TTC549 (cell line): ENCODE results near the gene RAPGEF1.
"Not testable (repeated sequence)": the region's sequence is repeated elsewhere in the genome, so short reads cannot be mapped to it uniquely, and the experiment has no call there.

ENCODE experiments used
- FAIRE-seq: peaks from 2 replicates; lab custom pipeline; 2012; peaks lifted over from hg19 to GRCh38; lab: Jason Lieb, UNC

The RAPGEF1 gene

GRCh38 chr9:131557855-131558548 is 181.9 kb downstream of the RAPGEF1 start:
- FAIRE-seq: no peak

GRCh38 chr9:131555841-131556673 is 183.8 kb downstream of the RAPGEF1 start:
- FAIRE-seq: no peak

GRCh38 chr9:131554843-131555351 is 185.0 kb downstream of the RAPGEF1 start:
- FAIRE-seq: no peak

- no peak for FAIRE-seq
Measured at GRCh38 chr9:131554087-131554842, 185.6 kb downstream of the RAPGEF1 start.

DNA sequence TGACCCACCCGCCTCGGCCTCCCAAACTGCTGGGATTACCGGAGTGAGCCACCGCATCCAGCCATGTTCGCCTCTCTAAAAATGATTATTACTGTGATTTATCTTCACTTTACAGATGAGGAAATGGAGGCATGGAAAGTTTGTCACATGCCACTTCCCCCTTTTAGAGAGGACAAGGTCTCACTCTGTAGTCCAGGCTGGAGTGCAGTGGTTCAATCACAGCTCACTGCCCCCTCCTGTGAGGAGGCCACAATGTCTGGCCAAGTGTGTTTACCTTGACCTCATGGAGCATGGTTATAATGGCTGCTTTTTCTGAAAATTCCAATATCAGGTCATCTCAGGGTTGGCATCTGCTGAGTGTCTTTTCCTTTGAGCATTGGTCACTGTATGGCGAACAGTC is 187.8 kb downstream of the RAPGEF1 start:
- FAIRE-seq: no peak

DNA sequence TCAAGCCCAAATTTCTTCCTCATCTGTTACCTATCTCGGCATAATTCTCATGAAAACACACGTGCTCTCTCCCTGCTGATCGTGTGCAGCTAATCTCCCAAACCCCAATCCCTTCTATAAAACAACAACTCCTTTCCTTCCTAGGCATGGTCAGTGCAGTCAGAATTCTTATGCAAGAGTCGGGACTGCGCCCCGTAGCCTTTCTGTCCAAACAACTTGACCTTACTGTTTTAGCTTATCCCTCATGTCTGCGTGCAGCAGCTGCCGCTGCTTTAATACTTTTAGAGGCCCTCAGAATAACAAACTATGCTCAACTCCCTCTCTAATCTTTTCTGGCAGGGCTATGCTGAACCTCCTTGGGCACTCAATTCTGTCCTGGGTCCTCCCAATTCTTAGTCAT is 189.4 kb downstream of the RAPGEF1 start:
- FAIRE-seq: not testable (repeated sequence)

DNA sequence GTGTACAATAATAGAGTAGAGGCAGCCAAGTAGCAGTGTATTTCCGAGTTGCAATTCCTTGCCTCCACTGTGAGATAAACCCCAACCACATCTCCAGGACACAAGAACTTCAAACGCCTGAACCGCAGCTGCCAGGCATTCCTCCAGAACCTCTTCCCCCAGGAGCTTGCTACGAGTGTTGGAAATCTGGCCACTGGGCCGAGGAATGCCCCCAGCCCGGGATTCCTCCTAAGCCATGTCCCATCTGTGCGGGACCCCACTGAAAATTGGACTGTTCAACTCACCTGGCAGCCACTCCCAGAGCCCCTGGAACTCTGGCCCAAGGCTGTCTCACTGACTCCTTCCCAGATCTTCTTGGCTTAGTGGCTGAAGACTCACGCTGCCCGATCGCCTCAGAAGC is 190.7 kb downstream of the RAPGEF1 start:
- not testable (repeated sequence) for FAIRE-seq

- FAIRE-seq: no peak
Measured at GRCh38 chr9:131546336-131547084, 193.4 kb downstream of the RAPGEF1 start.

GRCh38 chr9:131545786-131546335 is 194.0 kb downstream of the RAPGEF1 start:
- no peak for FAIRE-seq

DNA sequence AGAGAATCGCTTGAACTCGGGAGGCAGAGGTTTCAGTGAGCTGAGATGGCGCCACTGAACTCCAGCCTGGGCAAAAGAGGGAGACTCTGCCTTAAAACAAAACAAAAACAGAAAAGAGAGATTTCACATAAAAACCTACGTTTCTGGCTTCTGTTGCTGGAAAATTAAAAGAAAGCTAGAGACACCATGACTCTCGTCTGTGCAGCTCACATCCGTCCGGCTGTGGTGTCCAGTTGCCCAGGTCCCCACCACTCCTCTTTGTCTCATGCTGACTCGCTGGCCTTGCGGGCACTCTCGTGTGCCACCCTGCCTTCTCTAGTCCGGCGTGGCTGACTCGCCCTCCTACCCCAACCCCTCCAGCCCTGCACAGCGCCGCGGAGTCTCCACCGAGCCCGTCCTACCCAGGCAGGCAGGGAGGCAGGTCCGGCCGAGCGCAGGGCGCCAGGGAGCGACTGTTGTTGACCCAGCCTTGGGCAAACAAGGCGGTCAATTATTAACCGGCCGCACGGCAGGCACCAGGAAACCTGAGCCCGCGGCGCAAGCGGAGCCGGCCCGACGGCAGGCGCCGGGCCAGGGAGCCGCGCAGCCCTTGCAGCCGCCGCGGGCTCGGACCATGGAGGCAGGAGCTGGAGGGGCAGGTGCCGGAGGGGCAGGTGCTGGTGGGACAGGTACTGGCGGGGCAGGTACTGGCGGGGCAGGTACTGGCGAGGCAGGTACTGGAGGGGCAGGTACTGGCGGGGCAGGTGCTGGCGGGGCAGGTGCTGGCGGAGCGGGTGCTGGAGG is 194.7 kb downstream of the RAPGEF1 start, which contains the start of gene PRRT1B:
TSS of gene PRRT1B (plus strand) at position 521 of the 783 bp plus-strand sequence. CDS start at position 614, 93 bp downstream.
- no peak for FAIRE-seq

GRCh38 chr9:131543141-131543540 is 196.7 kb downstream of the RAPGEF1 start:
- FAIRE-seq: no peak

GRCh38 chr9:131539223-131539923 is 200.5 kb downstream of the RAPGEF1 start:
- FAIRE-seq: no peak

DNA sequence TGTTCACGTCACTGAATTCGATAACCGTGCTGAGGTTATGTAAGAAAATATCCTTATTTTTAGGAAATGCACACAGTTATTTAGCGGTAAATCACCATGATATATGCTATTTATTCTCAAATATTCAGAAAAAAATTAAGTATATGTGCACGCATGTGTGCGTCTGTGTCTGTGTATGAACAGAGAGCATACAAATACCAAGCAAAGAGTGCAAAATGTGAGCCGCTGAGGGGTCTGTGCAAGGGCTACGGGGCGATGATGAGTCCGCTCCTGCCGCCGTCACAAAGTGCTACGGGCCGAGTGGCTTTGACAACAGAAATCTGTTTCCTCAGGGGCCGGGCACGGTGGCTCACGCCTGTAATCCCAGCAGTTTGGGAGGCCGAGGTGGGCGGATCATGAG is 201.9 kb downstream of the RAPGEF1 start:
- no peak for FAIRE-seq

GRCh38 chr9:131534721-131535237 is 205.1 kb downstream of the RAPGEF1 start:
- FAIRE-seq: no peak

GRCh38 chr9:131530920-131531832 is 208.7 kb downstream of the RAPGEF1 start, which contains the start of gene UCK1:
TSS of gene UCK1 (minus strand) at chr9:131531263. CDS start at chr9:131531174, 89 bp downstream.
- no peak for FAIRE-seq

DNA sequence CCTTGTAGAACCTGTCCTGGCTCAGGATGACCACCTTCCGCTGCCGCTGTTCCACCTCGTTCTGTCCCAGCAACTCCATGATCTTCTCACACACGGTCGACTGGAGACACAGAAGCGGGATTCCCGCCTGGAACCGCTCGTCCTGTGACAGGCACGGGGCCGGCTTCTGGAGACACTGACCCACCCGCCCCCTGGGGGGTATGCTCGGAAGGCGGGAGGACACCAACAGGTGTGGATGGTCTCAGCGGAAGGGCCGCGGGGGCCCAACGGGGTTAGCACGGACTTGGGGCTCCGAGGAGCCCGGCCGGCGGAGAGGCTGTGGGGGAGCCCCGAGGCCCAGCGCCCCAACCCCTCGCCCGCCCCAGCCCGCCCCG is 209.3 kb downstream of the RAPGEF1 start:
- FAIRE-seq: no peak

DNA sequence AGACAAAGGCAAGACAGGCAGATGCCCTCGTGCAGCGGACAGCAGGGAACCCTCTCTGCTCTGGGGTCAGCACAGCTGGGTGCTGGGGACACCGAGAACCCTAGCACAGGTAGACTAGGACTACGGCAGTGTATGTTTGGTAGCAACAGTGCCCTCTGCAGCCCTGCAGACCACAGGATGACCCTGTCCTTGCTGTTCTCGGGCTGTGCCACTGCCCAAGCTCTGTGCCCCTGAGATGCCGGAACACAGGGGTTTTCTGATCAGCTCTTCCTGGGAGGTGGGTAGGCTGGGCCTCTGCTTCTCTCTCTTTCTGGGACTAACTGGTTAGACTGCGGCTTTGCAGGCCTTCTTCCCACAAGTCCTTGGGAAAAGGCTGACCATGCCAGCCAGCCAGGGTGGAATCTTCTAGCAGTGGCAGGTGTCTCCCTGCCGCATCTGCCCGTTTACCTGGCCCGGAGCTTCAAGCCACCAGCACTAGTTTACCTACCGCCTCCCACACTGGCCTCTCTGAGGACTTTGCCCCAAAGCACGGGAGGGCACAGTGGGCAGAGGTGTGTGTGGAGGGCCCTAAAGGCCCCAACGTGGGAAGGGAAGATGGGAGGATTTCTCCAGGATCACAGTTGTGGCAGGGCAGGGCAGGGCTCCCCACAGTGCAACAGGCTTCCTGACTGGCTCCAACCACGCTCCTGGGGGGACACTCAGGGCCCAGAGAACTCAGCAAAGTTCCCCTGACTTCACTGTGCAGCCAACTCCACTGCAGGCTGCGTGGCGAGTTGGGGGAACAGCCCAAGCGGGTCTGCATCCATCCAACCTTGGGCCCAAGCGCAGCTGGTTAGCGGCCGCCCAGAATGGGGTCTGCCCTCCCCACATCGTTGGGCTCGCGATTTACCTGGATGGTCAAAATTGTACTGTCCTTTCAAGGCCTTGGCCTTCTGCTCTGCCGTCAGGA is 210.0 kb downstream of the RAPGEF1 start:
- no peak for FAIRE-seq
